HepG2 (cell line): Measurements from ENCODE around the gene ARHGAP31. TPM values are rescaled to one million over a fixed set of nuclear protein-coding genes. Genes with fewer than 3 reads are reported as not detected.

Experiments used
- CREB1 ChIP-seq, 2 experiments: fragments of 450-650 bp in 1 of 2; IDR thresholded peaks; 2 replicates each; pipeline ENCODE4 v1.6.1; 2016 to 2017; ENCODE audit warnings: control low read depth in 1 of 2, mild to moderate bottlenecking in 1 of 2, missing compliant biosample characterization in 1 of 2, missing genetic modification characterization in 1 of 2
- ETV5 ChIP-seq: IDR thresholded peaks from 2 replicates; pipeline ENCODE4 v1.6.1; 2018; ENCODE audit warnings: missing biosample characterization, missing genetic modification reagents, inconsistent platforms, borderline replicate concordance
- KIAA2018 ChIP-seq: sonication (generic); formaldehyde crosslinking; IDR thresholded peaks from 2 replicates; pipeline ENCODE4 v1.5.0; 2020; ENCODE audit warnings: mild to moderate bottlenecking, missing genetic modification reagents, borderline replicate concordance
- KLF6 ChIP-seq: IDR thresholded peaks from 2 replicates; pipeline ENCODE4 v1.8.0; 2016; ENCODE audit warnings: missing biosample characterization, missing genetic modification reagents
- NCOR1 ChIP-seq: fragments of 200-600 bp; sonication (generic); IDR thresholded peaks from 2 replicates; pipeline ENCODE4 v1.7.0; 2017; ENCODE audit warnings: antibody characterized with exemption, low read length, borderline replicate concordance
- NR1H2 ChIP-seq: sonication (generic); formaldehyde crosslinking; IDR thresholded peaks from 2 replicates; pipeline ENCODE4 v1.8.1; 2022; ENCODE audit warnings: low read depth, missing genetic modification reagents, borderline replicate concordance
- PREB ChIP-seq: sonication (generic); formaldehyde crosslinking; IDR thresholded peaks from 2 replicates; pipeline ENCODE4 v1.4.0; 2020; ENCODE audit warnings: missing genetic modification reagents
- PTBP1 ChIP-seq: fragments of 200-400 bp; formaldehyde crosslinking; IDR thresholded peaks from 2 replicates; pipeline ENCODE4 v1.6.1; 2018; ENCODE audit warnings: low read length, low read depth; ENCODE audit not compliant: poor library complexity, severe bottlenecking
- RFXANK ChIP-seq: IDR thresholded peaks from 2 replicates; pipeline ENCODE4 v1.6.1; 2016
- SMAD9 ChIP-seq: sonication (generic); formaldehyde crosslinking; IDR thresholded peaks from 2 replicates; pipeline ENCODE4 v1.5.1; 2020; ENCODE audit warnings: mild to moderate bottlenecking, missing genetic modification reagents
- SMYD3 ChIP-seq: sonication (generic); formaldehyde crosslinking; IDR thresholded peaks from 2 replicates; pipeline ENCODE4 v1.8.1; 2023; ENCODE audit warnings: mild to moderate bottlenecking, missing genetic modification reagents
- TAF15 ChIP-seq: fragments of 200-400 bp; formaldehyde crosslinking; IDR thresholded peaks from one replicate; pipeline ENCODE4 v1.6.1; 2018; ENCODE audit warnings: mild to moderate bottlenecking, low read depth, low read length; ENCODE audit not compliant: poor library complexity, severe bottlenecking
- ZNF280B ChIP-seq: sonication (generic); formaldehyde crosslinking; IDR thresholded peaks from 2 replicates; pipeline ENCODE4 v1.5.0; 2020; ENCODE audit warnings: missing genetic modification reagents, mild to moderate bottlenecking, borderline replicate concordance
- ZNF496 ChIP-seq: sonication (generic); formaldehyde crosslinking; IDR thresholded peaks from 2 replicates; pipeline ENCODE4 v1.8.1; 2023; ENCODE audit warnings: mild to moderate bottlenecking, moderate library complexity, missing genetic modification reagents; ENCODE audit not compliant: insufficient replicate concordance
- ZNF530 ChIP-seq: sonication (generic); formaldehyde crosslinking; IDR thresholded peaks from 2 replicates; pipeline ENCODE4 v1.5.0; 2020; ENCODE audit warnings: low read depth, mild to moderate bottlenecking, missing genetic modification reagents
- ZNF567 ChIP-seq: sonication (generic); formaldehyde crosslinking; IDR thresholded peaks from 2 replicates; pipeline ENCODE4 v1.8.1; 2023; ENCODE audit warnings: mild to moderate bottlenecking, missing genetic modification reagents, borderline replicate concordance
- polyA plus RNA-seq, 8 experiments: library from polyadenylated mRNA; depleted of rRNA in 3 of 8; stranded (reverse) in 7 of 8; unstranded in 1 of 8; fragments of >200 nt; fragmentation: Illumina TruSeq in 4 of 8; extraction: Trizol in 4 of 8; gene quantifications; 2 replicates each; pipeline versions ENCODE4 v1.2.1 to v1.2.3, GENCODE V29; 2011 to 2016; ENCODE audit warnings: low read depth in 4 of 8, missing spikeins in 1 of 8, mixed read lengths in 1 of 8; ENCODE audit not compliant: insufficient read depth in 1 of 8
- total RNA-seq, 5 experiments: library from RNA; depleted of rRNA; stranded (reverse); fragments of >200 nt; fragmentation: Illumina TruSeq; extraction: Trizol; gene quantifications; 2 replicates each; pipeline ENCODE4 v1.2.3, GENCODE V29; 2016; ENCODE audit warnings: low read depth in 1 of 5

Gene ARHGAP31
- total and polyA plus RNA-seq, 2 of the 13 experiments (the other 11 are each of a cell fraction or from before 2014, with no cell fraction given): not detected

GRCh38 chr3:119463171-119464169 lies 169.3 kb downstream of the ARHGAP31 start, which contains the start of gene TMEM39A (continued):
- TF ChIP-seq ZNF280B (CRISPR knock-in tag) (peak; percentile 78; the same call in 1 of the 2 replicates), NCOR1 (no peak), NR1H2 (no peak), SMYD3 (0 out of 2 replicates have a peak, but pooled peaks have one; percentile 70), ZNF496 (CRISPR knock-in tag) (no peak), ZNF530 (CRISPR knock-in tag) (no peak), PREB (CRISPR knock-in tag) (no peak), ETV5 (CRISPR knock-in tag) (peak; percentile 86), TAF15 (peak; percentile 94), RFXANK (CRISPR knock-in tag) (peak; percentile 55; the same call in 1 of the 2 replicates), KLF6 (CRISPR knock-in tag) (peak; percentile 90), CREB1 (IDR thresholded peaks at IDR 0.05) (peak; percentile 99), CREB1 (CRISPR knock-in tag; IDR thresholded peaks at IDR 0.05) (peak; percentile 99), KIAA2018 (CRISPR knock-in tag) (no peak; the same call in 1 of the 2 replicates), ZNF567 (CRISPR knock-in tag) (no peak), SMAD9 (CRISPR knock-in tag) (no peak), PTBP1 (no peak)
